Gastrocnemius medialis (tissue), 4 donors: ENCODE results near the gene ACTA2.

Source experiments
- POLR2A ChIP-seq, 2 donors: fragments of 450-650 bp; IDR thresholded peaks; one replicate each; pipeline ENCODE4 v1.6.1; 2017; ENCODE audit warnings: antibody characterized with exemption in 2 of 2, mild to moderate bottlenecking in 2 of 2, moderate library complexity in 2 of 2
- TF ChIP-seq, protein P1 (sequence below), 5 experiments: fragments of 450-650 bp in 3 of 5; fragments of 200-600 bp in 2 of 5; sonication (generic) in 2 of 5; IDR thresholded peaks in 4 of 5; conservative IDR thresholded peaks in 1 of 5; 1 replicate in 4 of 5; 2 replicates in 1 of 5; pipeline ENCODE4 v1.5.1; 2016 to 2019; ENCODE audit warnings: antibody characterized with exemption in 5 of 5, mild to moderate bottlenecking in 3 of 5, moderate library complexity in 3 of 5

- TF ChIP-seq, protein P1, sequence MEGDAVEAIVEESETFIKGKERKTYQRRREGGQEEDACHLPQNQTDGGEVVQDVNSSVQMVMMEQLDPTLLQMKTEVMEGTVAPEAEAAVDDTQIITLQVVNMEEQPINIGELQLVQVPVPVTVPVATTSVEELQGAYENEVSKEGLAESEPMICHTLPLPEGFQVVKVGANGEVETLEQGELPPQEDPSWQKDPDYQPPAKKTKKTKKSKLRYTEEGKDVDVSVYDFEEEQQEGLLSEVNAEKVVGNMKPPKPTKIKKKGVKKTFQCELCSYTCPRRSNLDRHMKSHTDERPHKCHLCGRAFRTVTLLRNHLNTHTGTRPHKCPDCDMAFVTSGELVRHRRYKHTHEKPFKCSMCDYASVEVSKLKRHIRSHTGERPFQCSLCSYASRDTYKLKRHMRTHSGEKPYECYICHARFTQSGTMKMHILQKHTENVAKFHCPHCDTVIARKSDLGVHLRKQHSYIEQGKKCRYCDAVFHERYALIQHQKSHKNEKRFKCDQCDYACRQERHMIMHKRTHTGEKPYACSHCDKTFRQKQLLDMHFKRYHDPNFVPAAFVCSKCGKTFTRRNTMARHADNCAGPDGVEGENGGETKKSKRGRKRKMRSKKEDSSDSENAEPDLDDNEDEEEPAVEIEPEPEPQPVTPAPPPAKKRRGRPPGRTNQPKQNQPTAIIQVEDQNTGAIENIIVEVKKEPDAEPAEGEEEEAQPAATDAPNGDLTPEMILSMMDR (IDR thresholded peaks at IDR 0.05 in 4 of 5, conservative IDR thresholded peaks at IDR 0.05 in 1 of 5): no peak
- TF ChIP-seq POLR2A (IDR thresholded peaks at IDR 0.05): no peak
Measured at GRCh38 chr10:88943778-88944177, 8.8 kb downstream of the ACTA2 start.
